Measurements from ENCODE around the gene FAM120AOS.

DNA sequence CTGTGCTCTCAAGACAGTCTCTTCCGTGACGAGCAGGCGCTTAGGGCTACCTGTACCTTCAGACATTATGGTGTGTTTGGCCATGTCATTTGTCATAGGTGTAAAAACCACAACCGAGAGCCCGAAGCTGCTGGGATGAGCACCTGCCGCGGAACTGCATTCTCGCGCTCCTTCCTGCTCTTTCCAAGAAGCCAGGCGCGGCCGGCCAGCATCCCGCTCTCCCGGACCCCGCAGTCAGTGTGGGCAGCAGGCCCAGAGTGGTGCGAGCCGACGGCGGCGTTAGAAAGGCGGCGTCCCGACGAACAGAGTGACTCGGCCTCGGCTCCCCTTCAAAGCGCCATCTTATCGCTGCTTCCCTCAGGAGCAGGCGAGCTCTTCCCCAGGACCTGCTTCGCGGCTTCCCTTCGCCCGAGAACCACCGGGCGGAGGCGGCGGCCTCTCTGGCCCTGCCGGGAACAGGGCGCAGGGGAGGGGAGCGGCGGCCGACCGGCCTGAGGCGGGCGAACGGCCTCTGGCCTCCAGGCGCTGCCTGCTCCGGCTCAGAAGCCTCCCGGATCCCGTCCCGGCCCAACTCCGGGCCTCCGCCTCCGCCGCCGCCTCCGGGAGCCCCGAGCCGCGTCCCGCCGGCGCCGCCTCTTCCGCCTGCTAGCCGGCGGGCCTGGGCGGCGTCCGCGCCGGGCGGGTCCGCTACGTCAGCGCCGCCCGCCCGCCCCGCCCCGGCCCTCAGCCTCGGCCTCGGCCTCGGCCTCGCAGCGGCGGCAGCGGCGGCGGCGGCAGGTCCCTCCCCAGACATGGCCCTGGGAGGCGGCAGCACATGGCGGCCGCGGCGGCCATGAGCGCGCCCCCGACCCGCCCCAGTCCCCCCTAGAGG lies 2.2 kb downstream of the FAM120AOS start, which contains the start of gene FAM120A:
- TF ChIP-seq, protein P1, sequence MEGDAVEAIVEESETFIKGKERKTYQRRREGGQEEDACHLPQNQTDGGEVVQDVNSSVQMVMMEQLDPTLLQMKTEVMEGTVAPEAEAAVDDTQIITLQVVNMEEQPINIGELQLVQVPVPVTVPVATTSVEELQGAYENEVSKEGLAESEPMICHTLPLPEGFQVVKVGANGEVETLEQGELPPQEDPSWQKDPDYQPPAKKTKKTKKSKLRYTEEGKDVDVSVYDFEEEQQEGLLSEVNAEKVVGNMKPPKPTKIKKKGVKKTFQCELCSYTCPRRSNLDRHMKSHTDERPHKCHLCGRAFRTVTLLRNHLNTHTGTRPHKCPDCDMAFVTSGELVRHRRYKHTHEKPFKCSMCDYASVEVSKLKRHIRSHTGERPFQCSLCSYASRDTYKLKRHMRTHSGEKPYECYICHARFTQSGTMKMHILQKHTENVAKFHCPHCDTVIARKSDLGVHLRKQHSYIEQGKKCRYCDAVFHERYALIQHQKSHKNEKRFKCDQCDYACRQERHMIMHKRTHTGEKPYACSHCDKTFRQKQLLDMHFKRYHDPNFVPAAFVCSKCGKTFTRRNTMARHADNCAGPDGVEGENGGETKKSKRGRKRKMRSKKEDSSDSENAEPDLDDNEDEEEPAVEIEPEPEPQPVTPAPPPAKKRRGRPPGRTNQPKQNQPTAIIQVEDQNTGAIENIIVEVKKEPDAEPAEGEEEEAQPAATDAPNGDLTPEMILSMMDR (IDR thresholded peaks at IDR 0.05) = no peak
- TF ChIP-seq ZFX (IDR thresholded peaks at IDR 0.05; ENCODE audit: borderline replicate concordance) = no peak
